GM06990 (cell line): ENCODE results near the gene FAM222B.

Experiments used
- DNase-seq: peaks from one replicate; pipeline ENCODE4 v3.0.0-alpha.2; 2011; ENCODE audit not compliant: insufficient read length; ENCODE audit errors: extremely low read depth
- H3K27me3 ChIP-seq: replicated peaks from 2 replicates; pipeline ENCODE4 v1.6.0; 2011; ENCODE audit warnings: low read length; ENCODE audit not compliant: control insufficient read depth, insufficient read depth
- H3K36me3 ChIP-seq: 2 replicates; pipeline ENCODE4 v1.5.1; 2011; ENCODE audit warnings: low read length; ENCODE audit not compliant: control insufficient read depth, insufficient read depth
- H3K4me3 ChIP-seq: replicated peaks from 2 replicates; pipeline ENCODE4 v1.5.1; 2011; ENCODE audit warnings: low read depth, mild to moderate bottlenecking, control low read depth, low read length
- TF ChIP-seq, protein P1 (sequence below): IDR thresholded peaks from 2 replicates; pipeline ENCODE4 v1.5.1; 2011; ENCODE audit warnings: low read length, control low read depth, mild to moderate bottlenecking, inconsistent platforms; ENCODE audit not compliant: insufficient read depth, poor library complexity, severe bottlenecking

Gene FAM222B

DNA sequence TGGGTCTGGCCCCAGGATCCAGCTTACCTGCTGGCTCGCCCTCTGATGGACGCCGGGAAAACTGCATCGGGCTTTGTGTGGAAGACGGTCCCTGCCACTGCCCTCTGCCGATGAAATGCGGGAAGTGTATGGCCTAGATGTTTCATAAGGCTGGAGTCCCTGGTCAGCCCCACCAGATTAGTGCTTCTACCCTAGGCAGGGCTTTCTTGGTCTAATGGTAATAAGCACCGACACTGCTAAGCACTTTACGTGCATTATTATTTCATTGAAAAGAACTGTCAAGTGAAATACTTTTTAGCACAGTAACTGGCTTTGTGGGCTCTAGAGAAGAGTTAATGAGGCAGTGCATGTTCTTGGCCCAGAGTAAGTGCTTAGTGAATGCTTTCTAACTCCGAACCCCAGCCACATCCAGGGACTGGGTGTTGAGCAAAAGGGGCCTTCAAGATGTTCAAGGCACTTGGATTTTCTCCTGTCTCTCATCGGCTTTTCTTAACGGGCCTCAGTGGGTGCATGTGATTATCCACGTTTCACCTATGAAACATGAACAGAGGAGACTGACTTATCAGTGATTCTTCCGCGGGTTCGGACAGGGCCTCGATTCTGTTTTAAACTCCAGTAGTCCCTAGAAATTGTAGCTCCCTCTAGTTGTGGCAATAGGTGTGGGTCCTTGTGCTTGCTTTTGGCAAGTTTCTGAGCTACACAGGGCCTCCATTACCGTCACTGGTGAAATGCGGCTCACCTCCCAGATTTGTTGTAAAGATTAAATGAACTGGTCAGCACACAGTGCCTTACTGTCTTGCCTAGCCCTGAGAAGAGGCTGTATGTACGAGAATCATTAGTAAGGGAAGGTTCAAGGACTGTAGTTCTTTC is 92.2 kb downstream of the FAM222B start:
- TF ChIP-seq, protein P1, sequence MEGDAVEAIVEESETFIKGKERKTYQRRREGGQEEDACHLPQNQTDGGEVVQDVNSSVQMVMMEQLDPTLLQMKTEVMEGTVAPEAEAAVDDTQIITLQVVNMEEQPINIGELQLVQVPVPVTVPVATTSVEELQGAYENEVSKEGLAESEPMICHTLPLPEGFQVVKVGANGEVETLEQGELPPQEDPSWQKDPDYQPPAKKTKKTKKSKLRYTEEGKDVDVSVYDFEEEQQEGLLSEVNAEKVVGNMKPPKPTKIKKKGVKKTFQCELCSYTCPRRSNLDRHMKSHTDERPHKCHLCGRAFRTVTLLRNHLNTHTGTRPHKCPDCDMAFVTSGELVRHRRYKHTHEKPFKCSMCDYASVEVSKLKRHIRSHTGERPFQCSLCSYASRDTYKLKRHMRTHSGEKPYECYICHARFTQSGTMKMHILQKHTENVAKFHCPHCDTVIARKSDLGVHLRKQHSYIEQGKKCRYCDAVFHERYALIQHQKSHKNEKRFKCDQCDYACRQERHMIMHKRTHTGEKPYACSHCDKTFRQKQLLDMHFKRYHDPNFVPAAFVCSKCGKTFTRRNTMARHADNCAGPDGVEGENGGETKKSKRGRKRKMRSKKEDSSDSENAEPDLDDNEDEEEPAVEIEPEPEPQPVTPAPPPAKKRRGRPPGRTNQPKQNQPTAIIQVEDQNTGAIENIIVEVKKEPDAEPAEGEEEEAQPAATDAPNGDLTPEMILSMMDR = peak; percentile 100

DNA sequence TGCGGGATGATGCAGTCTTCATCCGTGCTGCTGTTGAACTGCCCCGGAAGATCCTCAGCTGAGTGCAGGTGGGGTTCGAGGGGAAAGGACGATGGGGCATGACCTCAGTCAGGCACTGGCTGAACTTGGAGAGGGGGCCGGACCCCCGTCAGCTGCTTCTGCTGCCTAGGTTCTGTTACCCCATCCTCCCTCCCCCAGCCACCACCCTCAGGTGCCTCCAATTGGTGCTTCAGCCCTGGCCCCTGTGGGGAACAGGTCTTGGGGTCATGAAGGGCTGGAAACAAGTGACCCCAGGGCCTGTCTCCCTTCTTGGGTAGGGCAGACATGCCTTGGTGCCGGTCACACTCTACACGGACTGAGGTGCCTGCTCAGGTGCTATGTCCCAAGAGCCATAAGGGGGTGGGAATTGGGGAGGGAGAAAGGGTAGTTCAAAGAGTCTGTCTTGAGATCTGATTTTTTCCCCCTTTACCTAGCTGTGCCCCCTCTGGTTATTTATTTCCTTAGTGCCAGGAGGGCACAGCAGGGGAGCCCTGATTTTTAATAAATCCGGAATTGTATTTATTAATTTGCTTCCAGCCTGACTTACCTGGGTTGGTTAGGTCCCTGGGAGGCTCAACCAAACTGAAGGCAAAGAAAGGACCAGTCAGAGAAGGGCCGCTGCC is 92.9 kb downstream of the FAM222B start:
- Histone ChIP-seq H3K4me3 (no peak overlapping the region), H3K27me3 (no peaks in the 10 kb centered on the region), H3K36me3 (peaks cover 46% of the 10 kb centered on the region)
- TF ChIP-seq, protein P1 = no peak
- DNase-seq = no peak

More for the DNA sequence above, 92.2 kb downstream of the FAM222B start:
- peak; percentile 75 for DNase-seq
- Histone ChIP-seq H3K4me3 (no peak overlapping the region), H3K27me3 (no peaks in the 10 kb centered on the region), H3K36me3 (peaks cover 46% of the 10 kb centered on the region)

DNA sequence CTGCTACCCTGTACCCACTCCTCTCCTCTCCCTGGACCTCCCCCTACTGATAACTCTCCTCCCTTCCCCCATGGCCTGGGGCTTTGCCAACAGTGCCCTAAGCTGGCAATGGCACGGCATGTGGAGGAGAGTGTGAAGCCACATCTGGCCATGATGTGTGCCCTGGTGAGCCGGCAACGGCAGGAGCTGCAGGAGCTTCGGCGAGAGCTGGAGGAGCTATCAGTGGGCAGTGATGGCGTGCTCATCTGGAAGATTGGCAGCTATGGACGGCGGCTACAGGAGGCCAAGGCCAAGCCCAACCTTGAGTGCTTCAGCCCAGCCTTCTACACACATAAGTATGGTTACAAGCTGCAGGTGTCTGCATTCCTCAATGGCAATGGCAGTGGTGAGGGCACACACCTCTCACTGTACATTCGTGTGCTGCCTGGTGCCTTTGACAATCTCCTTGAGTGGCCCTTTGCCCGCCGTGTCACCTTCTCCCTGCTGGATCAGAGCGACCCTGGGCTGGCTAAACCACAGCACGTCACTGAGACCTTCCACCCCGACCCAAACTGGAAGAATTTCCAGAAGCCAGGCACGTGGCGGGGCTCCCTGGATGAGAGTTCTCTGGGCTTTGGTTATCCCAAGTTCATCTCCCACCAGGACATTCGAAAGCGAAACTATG is 93.6 kb downstream of the FAM222B start:
- TF ChIP-seq, protein P1 = no peak
- Histone ChIP-seq H3K4me3 (no peak overlapping the region), H3K27me3 (no peaks in the 10 kb centered on the region), H3K36me3 (peaks cover 46% of the 10 kb centered on the region)
- no peak for DNase-seq

DNA sequence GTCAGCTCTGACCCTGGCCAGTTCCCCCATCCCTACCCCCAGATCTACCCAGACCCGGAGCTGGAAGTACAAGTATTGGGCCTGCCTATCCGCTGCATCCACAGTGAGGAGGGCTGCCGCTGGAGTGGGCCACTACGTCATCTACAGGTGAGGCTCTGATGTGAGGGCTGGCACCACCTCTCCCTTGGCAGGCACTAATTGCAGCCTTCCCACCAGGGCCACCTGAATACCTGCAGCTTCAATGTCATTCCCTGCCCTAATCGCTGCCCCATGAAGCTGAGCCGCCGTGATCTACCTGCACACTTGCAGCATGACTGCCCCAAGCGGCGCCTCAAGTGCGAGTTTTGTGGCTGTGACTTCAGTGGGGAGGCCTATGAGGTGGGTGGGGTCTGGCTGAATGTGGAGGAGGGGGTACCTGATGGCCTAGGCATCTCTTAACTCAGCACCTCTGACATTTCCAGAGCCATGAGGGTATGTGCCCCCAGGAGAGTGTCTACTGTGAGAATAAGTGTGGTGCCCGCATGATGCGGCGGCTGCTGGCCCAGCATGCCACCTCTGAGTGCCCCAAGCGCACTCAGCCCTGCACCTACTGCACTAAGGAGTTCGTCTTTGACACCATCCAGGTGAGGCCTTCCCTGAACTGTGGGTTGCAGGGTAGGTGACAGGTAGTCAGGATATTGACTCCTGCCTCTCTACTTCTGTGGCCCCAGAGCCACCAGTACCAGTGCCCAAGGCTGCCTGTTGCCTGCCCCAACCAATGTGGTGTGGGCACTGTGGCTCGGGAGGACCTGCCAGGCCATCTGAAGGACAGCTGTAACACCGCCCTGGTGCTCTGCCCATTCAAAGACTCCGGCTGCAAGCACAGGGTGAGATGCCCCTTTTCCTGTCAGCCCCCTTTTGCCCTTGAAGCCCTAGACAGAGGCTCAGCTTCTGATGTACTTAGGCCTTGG is 94.5 kb downstream of the FAM222B start:
- no peak for DNase-seq
- Histone ChIP-seq H3K36me3 (peaks cover 46% of the 10 kb centered on the region), H3K4me3 (no peak overlapping the region; the same call in 1 of the 2 replicates), H3K27me3 (no peaks in the 10 kb centered on the region)
- TF ChIP-seq, protein P1 = no peak

DNA sequence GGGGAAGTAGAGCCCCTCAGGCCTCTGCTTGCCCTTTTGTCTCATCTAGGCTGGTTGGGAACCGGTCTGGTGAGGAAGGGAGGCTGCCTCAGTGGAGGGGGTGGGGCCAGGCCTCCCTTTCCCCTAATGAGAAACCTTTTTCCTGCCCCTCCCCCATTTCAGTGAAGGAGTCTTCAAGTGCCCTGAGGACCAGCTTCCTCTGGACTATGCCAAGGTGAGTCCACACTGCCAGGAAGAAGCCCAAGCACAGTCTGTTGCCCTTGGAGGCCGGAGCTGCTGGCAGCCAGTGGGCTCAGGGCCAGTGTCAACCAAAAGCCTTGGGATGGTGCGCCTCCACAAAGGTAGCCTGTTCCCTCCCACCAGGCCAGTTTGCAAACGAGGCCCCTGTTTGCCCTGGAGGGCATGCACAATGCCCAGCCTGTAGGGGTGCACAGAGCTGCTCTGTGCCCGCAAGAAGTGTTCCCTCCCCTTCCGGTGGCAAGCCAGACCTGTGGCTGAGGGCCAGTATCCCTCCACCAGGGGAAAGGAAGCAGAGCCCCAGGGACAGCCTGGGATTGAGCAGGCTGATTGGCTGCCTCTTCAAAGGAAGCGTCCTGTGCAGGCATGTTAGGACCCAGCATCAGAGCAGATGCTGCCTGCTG is 95.4 kb downstream of the FAM222B start:
- Histone ChIP-seq H3K36me3 (peaks cover 46% of the 10 kb centered on the region), H3K27me3 (no peaks in the 10 kb centered on the region), H3K4me3 (peak overlapping the region; percentile 72)
- TF ChIP-seq, protein P1 = no peak
- no peak for DNase-seq
